Transverse colon (tissue), 4 donors: Measurements from ENCODE around the gene EPHA1. TPM values are rescaled to one million over a fixed set of nuclear protein-coding genes. Genes with fewer than 3 reads are reported as not detected.

ENCODE experiments used
- DNase-seq: peaks from one replicate; pipeline ENCODE4 v3.0.0-alpha.2; 2019
- H3K27ac ChIP-seq, 4 donors: fragments of 200-600 bp; sonication (generic); 2 replicates each; pipeline ENCODE4 v1.5.1; 2016 to 2018; ENCODE audit warnings: inconsistent platforms in 4 of 4
- H3K27me3 ChIP-seq: fragments of 200-600 bp; sonication (generic); 2 replicates; pipeline ENCODE4 v1.5.1; 2017; ENCODE audit warnings: inconsistent platforms
- H3K36me3 ChIP-seq, 4 donors: fragments of 200-600 bp; sonication (generic); 2 replicates each; pipeline ENCODE4 v1.5.1; 2017 to 2019; ENCODE audit warnings: inconsistent platforms in 4 of 4
- H3K4me1 ChIP-seq, 4 donors: fragments of 200-600 bp; sonication (generic); 2 replicates each; pipeline ENCODE4 v1.5.1; 2017 to 2020; ENCODE audit warnings: inconsistent platforms in 4 of 4
- H3K4me3 ChIP-seq, 4 donors: fragments of 200-600 bp; sonication (generic); 1 replicate in 1 of 4; 2 replicates in 3 of 4; pipeline versions ENCODE4 v1.5.1 to v1.6.1; 2017 to 2019; ENCODE audit warnings: inconsistent platforms in 4 of 4
- H3K9me3 ChIP-seq, 2 donors: fragments of 200-600 bp; sonication (generic); 2 replicates each; pipeline ENCODE4 v1.5.1; 2017 to 2019; ENCODE audit warnings: inconsistent platforms in 2 of 2
- EP300 ChIP-seq: sonication (generic); formaldehyde crosslinking; IDR thresholded peaks from one replicate; pipeline ENCODE4 v1.6.1; 2017; ENCODE audit warnings: antibody characterized with exemption, low read depth
- POLR2A ChIP-seq: fragments of 450-650 bp; IDR thresholded peaks from one replicate; pipeline ENCODE4 v1.6.1; 2016; ENCODE audit warnings: antibody characterized with exemption, mild to moderate bottlenecking, moderate library complexity
- POLR2AphosphoS5 ChIP-seq, 3 donors: sonication (generic); formaldehyde crosslinking; IDR thresholded peaks; one replicate each; pipeline ENCODE4 v1.6.1; 2016; ENCODE audit warnings: antibody characterized with exemption in 3 of 3
- WGBS, 2 donors: methylation state at CpG; one replicate each; pipeline ENCODE4 v1.1.5; 2018; ENCODE audit warnings: low coverage in 1 of 2; 5-methylcytosine and 5-hydroxymethylcytosine counted together
- in situ Hi-C, 4 donors: fragments of 200-750 bp; cut with MboI; loops; one replicate each; pipeline versions ENCODE4 v1.15.0 to v1.15.1; 2017; ENCODE audit warnings: low sequenced_read_pairs in 3 of 4, low pct_ligation_motif_present in 1 of 4, low pct_unique_long_range_greater_than_20kb in 1 of 4
- intact Hi-C: fragments of 100-400 bp; cut with DNase I; formaldehyde crosslinking; loops from one replicate; pipeline ENCODE4 v1.15.1; 2023; ENCODE audit warnings: low total_unique reads
- total RNA-seq, 4 donors: library from RNA; depleted of rRNA; stranded (reverse); fragments of >200 nt; gene quantifications; one replicate each; pipeline ENCODE4 v1.1.0, GENCODE V29; 2016
- TF ChIP-seq, protein P1 (sequence below), 5 experiments: fragments of 200-600 bp in 3 of 5; fragments of 450-650 bp in 2 of 5; sonication (generic) in 3 of 5; IDR thresholded peaks; 1 replicate in 2 of 5; 2 replicates in 3 of 5; pipeline ENCODE4 v1.5.1; 2016 to 2017; ENCODE audit warnings: antibody characterized with exemption in 5 of 5, inconsistent platforms in 3 of 5, mild to moderate bottlenecking in 2 of 5, moderate library complexity in 1 of 5

The EPHA1 gene
- total RNA-seq, 4 donors from 2014 or later = 21.1 to 29.9 (median 24.8) TPM

DNA sequence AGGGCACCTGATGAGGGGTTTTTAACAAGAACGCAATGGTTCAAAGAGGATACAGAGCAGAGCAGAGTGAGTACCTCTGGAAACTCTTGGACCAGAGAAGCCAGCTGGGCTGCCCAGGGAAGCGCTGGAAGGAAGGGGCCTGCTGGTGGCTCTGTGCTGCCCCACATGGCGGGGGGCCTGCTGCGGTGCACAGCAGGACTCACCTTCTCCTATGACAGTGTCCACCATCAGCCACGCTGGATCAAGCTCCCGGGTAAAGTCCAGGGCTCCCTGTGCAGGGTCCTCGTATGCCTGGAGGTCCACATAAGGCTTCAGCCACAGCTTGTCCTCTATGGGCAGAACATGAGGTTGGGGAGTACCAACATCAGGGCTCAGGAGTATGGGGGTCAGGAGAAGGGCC, 12.5 kb downstream of the EPHA1 start:
- Histone ChIP-seq H3K27me3 (no peaks in the 10 kb centered on the region), H3K4me3 (no peak overlapping the region), H3K4me1 (peaks cover 9 to 22% (median 18%) of the 10 kb centered on the region in 4 donors), H3K9me3 (no peaks in the 10 kb centered on the region), H3K36me3 (no peaks in the 10 kb centered on the region), H3K27ac (no peak overlapping the region)
- WGBS, 2 donors = 82% methylated on average over 7 of the region's 7 CpGs; no CpG with 5 or more reads in 1 of the 2 donors
- no peak for TF ChIP-seq POLR2AphosphoS5 (IDR thresholded peaks at IDR 0.05)
- no peak for TF ChIP-seq EP300
- no peak for TF ChIP-seq POLR2A
- TF ChIP-seq, protein P1, sequence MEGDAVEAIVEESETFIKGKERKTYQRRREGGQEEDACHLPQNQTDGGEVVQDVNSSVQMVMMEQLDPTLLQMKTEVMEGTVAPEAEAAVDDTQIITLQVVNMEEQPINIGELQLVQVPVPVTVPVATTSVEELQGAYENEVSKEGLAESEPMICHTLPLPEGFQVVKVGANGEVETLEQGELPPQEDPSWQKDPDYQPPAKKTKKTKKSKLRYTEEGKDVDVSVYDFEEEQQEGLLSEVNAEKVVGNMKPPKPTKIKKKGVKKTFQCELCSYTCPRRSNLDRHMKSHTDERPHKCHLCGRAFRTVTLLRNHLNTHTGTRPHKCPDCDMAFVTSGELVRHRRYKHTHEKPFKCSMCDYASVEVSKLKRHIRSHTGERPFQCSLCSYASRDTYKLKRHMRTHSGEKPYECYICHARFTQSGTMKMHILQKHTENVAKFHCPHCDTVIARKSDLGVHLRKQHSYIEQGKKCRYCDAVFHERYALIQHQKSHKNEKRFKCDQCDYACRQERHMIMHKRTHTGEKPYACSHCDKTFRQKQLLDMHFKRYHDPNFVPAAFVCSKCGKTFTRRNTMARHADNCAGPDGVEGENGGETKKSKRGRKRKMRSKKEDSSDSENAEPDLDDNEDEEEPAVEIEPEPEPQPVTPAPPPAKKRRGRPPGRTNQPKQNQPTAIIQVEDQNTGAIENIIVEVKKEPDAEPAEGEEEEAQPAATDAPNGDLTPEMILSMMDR (IDR thresholded peaks at IDR 0.05) = no peak
- no peak for DNase-seq
- in situ Hi-C loops = no loop called here
- intact Hi-C loops = no loop called here

DNA sequence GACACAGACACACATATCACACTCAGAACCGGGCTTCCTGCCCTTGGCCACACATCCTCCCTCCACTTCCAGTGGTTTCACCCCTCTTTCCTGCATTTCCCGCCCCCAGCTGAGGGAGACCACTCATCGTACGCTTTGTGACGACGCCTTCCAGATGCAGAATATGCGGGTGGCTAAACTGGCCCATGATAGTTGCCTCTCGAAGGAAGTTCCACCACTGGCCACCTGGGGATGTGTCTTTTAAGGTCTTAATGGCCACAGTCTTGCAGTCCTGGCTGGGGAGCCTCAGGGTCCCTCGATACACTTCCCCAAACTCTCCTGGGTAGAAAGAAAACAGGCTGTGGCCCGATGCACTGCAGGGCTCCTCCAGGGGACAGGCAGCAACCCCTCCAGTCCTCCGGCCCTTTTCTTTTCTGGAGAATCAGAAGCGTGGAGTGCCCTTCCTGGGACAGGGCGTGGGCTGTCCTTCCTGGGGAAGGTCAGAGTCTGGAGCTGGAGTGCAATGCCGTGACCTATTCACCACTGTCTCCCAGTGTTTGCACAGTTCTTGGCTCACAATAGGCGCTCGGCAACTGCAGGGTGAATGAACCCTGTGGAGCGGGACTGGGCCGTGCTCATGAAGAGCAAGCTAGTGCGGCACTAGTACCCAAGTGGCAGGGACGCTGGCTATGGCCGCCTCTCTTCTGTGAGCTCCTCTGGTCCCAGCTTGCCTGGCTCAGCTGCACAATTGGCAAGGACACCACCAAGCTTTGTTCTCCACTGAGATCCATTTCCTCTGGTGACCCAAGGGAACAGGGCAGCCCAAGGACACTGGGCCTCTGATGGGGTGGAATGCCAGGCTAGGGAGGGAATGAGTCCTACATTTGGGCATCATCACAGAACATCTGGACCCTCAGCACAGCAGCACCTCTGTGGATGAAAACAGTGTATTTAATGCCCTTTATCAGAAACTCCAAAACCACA, 13.2 kb downstream of the EPHA1 start:
- Histone ChIP-seq H3K4me3 (no peak overlapping the region), H3K9me3 (no peaks in the 10 kb centered on the region), H3K27me3 (no peaks in the 10 kb centered on the region), H3K27ac (no peak overlapping the region), H3K4me1 (peaks cover 10 to 28% (median 23%) of the 10 kb centered on the region in 4 donors), H3K36me3 (no peaks in the 10 kb centered on the region)
- WGBS, 2 donors = 77 to 81% methylated on average over 3 to 21 of the region's 21 CpGs
- no peak for DNase-seq
- in situ Hi-C loops = no loop called here
- intact Hi-C loops = no loop called here
- TF ChIP-seq, protein P1 (IDR thresholded peaks at IDR 0.05) = peak in 2 of 5 experiments; percentile 13 to 25
- TF ChIP-seq EP300 (no peak), POLR2A (no peak)

DNA sequence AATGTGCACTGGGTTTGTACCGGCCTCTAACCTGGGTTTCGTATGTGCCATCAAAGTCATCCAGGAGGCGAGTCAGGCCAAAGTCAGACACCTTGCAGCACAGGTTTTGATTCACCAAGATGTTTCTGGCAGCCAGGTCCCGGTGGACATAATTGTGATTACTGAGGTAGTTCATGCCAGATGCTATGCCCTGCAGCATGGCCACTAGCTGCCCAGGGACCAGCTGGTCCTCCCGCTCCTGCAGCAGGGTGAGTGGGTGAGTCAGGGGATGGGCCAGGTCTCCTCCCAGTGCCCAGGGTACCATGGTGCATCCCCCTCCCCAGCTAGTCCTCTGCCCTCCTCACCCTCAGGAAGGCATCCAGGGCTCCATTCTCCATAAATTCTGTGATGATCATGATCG, 13.9 kb downstream of the EPHA1 start:
- H3K36me3 ChIP-seq = no peaks in the 10 kb centered on the region
- WGBS, 2 donors = 91% methylated on average over 6 of the region's 6 CpGs; no CpG with 5 or more reads in 1 of the 2 donors
- peaks cover 10 to 29% (median 24%) of the 10 kb centered on the region in 4 donors for H3K4me1 ChIP-seq
- no peak for DNase-seq
- H3K27me3 ChIP-seq = no peaks in the 10 kb centered on the region
- no peak overlapping the region for H3K27ac ChIP-seq
- TF ChIP-seq, protein P1 (IDR thresholded peaks at IDR 0.05) = no peak
- TF ChIP-seq POLR2A (no peak), POLR2AphosphoS5 (IDR thresholded peaks at IDR 0.05) (no peak), EP300 (no peak)
- in situ Hi-C loops = no loop called here
- no peaks in the 10 kb centered on the region for H3K9me3 ChIP-seq
- H3K4me3 ChIP-seq = no peak overlapping the region
- intact Hi-C loops = no loop called here

DNA sequence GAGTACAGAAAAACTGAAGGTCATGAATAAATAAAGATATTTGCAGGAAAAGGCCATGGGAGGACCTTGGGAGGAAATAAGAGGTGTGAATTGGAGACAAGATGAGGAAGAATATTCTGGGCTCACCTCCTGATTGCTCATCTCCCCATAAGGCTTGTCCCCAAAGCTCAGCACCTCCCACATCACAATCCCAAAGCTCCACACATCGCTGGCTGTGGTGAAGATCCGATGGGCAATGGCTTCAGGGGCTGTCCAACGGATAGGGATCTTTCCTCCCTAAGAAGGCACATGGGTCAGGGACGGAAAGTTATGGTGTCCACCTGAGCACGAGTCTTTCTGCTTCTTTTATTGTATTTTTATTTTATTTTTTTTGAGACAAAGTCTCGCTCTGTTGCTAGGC, 14.6 kb downstream of the EPHA1 start:
- H3K4me3 ChIP-seq = no peak overlapping the region
- no peak overlapping the region for H3K27ac ChIP-seq
- no peaks in the 10 kb centered on the region for H3K36me3 ChIP-seq
- TF ChIP-seq, protein P1 (IDR thresholded peaks at IDR 0.05) = no peak
- no peak for TF ChIP-seq EP300
- intact Hi-C loops (no loop called here), in situ Hi-C loops (no loop called here)
- no peaks in the 10 kb centered on the region for H3K27me3 ChIP-seq
- DNase-seq = no peak
- WGBS, 2 donors = 91 to 95% methylated on average over 3 to 6 of the region's 6 CpGs
- H3K4me1 ChIP-seq = peaks cover 10 to 29% (median 24%) of the 10 kb centered on the region in 4 donors
- H3K9me3 ChIP-seq = no peaks in the 10 kb centered on the region
